HG02840 (cell line): ENCODE measurements around the gene ARHGAP19.

Experiments
- ATAC-seq: cut with Tn5 transposase; IDR thresholded peaks from one replicate; pipeline ENCODE4 v1.9.1; 2021; ENCODE audit warnings: mild to moderate bottlenecking, moderate library complexity, moderate number of reproducible peaks; ENCODE audit not compliant: unreplicated experiment, low FRiP score

The ARHGAP19 gene

DNA sequence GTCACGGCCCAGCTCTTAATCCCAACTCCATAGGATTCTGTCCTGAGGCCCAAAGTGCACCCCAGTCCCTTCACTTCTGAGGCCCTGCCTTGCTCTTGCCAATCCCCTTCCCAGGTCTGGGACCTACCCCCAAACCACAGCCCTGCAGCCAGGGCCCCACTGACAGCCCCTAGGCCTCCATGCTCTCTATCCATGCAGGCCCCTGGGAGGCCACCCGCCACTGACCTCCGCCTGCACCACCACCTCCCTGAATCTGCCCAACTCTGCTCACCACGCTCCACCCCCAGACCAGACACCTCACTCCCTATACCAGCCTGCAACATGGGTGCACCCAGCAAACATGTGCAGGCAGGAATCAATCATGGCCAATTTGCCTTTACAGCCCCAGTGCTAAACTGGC is 116.9 kb downstream of the ARHGAP19 start:
- no peak for ATAC-seq

DNA sequence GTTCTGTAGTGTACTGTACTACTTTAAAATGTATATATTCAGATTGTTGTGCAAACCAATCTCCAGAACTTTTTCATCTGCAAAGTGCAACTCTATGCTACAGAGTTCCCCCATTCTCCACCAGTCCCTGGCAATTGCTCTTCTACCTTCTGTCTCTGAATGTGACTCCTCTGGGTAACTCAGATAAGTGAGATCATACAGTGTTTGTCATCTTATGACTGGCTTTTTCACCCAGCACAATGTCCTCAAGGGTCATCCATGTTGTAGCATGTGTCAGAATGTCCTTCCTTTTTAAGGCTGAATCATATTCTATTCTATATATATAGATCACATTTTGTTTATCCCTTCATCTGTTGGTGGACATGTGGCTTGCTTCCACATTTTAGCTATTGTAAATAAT is 117.5 kb downstream of the ARHGAP19 start:
- no peak for ATAC-seq

DNA sequence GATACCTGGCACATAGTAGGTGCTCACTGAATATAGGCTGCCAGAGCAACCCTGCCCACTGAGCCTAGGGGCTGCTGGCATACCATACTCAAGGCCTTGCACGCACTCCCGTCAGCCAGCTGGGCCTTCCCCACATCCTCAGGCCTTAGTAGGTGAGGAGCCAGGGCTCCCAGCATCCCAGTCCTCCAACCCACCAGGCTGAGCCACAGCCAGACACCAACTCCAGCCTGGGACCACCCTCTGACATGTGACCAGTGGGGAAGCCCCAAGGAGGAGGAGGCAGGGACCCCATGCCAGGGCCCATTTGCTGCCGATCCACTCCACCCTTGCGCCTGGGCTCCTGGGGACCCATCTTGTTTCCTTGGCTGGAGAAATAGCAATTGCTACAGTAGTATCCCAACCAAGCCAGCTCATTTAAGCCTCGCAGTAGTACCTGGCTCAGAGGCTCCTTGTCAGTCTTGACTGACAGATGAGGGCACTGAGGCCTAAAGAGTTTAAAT is 118.1 kb downstream of the ARHGAP19 start:
- ATAC-seq = no peak

DNA sequence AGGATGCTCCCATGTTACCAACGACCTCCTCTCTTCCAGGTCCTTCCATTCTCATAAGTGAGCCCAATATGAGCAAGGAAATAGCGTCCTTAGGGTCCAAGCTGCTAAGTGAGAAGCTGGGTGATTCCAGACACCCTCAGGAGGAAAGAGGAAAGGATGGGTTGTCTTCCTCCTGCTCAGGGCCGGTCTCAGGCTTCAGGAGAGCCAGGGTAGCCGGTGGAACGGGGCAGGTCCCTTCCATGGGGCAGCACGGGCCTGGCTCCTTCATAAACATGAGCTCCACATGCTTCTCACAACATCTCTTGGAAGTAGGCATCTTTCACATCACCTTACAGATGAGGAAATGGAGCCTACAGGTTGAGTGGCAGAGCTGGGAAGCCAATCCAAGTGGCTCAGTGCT is 119.4 kb downstream of the ARHGAP19 start:
- no peak for ATAC-seq
